Measurements from ENCODE around the gene DPM3.
A peak's percentile ranks its signal among the peaks of the same experiment; 100 is the strongest.

DPM3 gene

DNA sequence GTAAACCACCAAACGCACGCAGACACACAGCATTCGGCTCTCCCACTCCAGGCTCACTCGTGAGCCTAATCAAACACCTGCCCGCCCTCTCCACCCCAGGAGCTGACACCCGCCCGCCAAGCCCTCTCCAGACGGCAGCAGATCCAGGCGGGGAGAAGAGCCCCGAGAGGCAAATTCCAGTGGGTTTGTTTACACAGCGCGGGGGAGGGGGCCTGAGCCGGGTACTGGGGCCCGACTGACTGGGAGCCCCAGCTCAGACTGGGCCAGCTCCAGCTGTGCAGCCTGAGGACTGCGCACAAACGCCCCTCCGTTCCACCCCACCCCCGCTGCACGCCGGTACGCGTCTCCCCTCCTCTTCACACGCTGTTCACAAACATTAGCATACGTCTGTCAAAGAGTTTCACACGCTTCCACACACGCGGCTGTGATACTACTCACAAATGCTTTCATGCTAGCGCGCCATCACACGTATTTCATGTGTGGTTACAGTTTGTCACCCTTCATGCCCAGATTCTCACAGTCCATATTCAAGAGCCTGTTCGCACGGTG, 13.7 kb downstream of the DPM3 start:
- peak overlapping the region; percentile 73 for H3K27ac ChIP-seq (ENCODE audit: extremely low read depth, low read depth, low read length)
- TF ChIP-seq ZNF211 (tag by site-specific recombination; IDR thresholded peaks at IDR 0.05; ENCODE audit: low read depth) (no peak), ZNF24 (tag by site-specific recombination; IDR thresholded peaks at IDR 0.05) (peak; percentile 72), ZBTB17 (tag by site-specific recombination; IDR thresholded peaks at IDR 0.05) (peak; percentile 99), ZNF707 (tag by site-specific recombination; IDR thresholded peaks at IDR 0.05) (no peak), ZNF571 (tag by site-specific recombination; IDR thresholded peaks at IDR 0.05) (no peak), REPIN1 (tag by site-specific recombination; IDR thresholded peaks at IDR 0.05; ENCODE audit: low read depth) (0 out of 2 replicates have a peak, but pooled peaks have one; percentile 13), SP7 (tag by site-specific recombination; IDR thresholded peaks at IDR 0.05) (peak; percentile 87), KLF9 (tag by site-specific recombination; IDR thresholded peaks at IDR 0.05; ENCODE audit: low read depth) (peak; percentile 54), SP2 (tag by site-specific recombination; IDR thresholded peaks at IDR 0.05) (peak; percentile 52), ZBTB20 (tag by site-specific recombination; IDR thresholded peaks at IDR 0.05) (peak; percentile 77), EGR2 (tag by site-specific recombination; IDR thresholded peaks at IDR 0.05; ENCODE audit: low read depth) (peak; percentile 96), ZNF837 (tag by site-specific recombination; IDR thresholded peaks at IDR 0.05) (0 out of 2 replicates have a peak, but pooled peaks have one; percentile 43), ZNF558 (tag by site-specific recombination; IDR thresholded peaks at IDR 0.05) (no peak), ZNF76 (tag by site-specific recombination; IDR thresholded peaks at IDR 0.05; ENCODE audit: borderline replicate concordance, low read depth) (peak; percentile 8; the same call in 1 of the 2 replicates), ZNF48 (tag by site-specific recombination; IDR thresholded peaks at IDR 0.05) (no peak), YY2 (tag by site-specific recombination; IDR thresholded peaks at IDR 0.05) (no peak), ZNF561 (tag by site-specific recombination; IDR thresholded peaks at IDR 0.05; ENCODE audit: borderline replicate concordance) (0 out of 2 replicates have a peak, but pooled peaks have one; percentile 25), ZNF529 (tag by site-specific recombination; IDR thresholded peaks at IDR 0.05; ENCODE audit: insufficient replicate concordance) (no peak), ZNF19 (tag by site-specific recombination; IDR thresholded peaks at IDR 0.05; ENCODE audit: low read depth) (no peak), ZNF302 (tag by site-specific recombination; IDR thresholded peaks at IDR 0.05; ENCODE audit: low read depth) (no peak), PRDM1 (tag by site-specific recombination; IDR thresholded peaks at IDR 0.05) (no peak), ZIC2 (tag by site-specific recombination; IDR thresholded peaks at IDR 0.05) (peak; percentile 98), ZNF776 (tag by site-specific recombination; IDR thresholded peaks at IDR 0.05; ENCODE audit: borderline replicate concordance) (no peak)
- TF ChIP-seq, protein P1, sequence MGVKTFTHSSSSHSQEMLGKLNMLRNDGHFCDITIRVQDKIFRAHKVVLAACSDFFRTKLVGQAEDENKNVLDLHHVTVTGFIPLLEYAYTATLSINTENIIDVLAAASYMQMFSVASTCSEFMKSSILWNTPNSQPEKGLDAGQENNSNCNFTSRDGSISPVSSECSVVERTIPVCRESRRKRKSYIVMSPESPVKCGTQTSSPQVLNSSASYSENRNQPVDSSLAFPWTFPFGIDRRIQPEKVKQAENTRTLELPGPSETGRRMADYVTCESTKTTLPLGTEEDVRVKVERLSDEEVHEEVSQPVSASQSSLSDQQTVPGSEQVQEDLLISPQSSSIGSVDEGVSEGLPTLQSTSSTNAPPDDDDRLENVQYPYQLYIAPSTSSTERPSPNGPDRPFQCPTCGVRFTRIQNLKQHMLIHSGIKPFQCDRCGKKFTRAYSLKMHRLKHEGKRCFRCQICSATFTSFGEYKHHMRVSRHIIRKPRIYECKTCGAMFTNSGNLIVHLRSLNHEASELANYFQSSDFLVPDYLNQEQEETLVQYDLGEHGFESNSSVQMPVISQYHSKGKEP (tag by site-specific recombination; IDR thresholded peaks at IDR 0.05), result no peak
- TF ChIP-seq, protein P2, sequence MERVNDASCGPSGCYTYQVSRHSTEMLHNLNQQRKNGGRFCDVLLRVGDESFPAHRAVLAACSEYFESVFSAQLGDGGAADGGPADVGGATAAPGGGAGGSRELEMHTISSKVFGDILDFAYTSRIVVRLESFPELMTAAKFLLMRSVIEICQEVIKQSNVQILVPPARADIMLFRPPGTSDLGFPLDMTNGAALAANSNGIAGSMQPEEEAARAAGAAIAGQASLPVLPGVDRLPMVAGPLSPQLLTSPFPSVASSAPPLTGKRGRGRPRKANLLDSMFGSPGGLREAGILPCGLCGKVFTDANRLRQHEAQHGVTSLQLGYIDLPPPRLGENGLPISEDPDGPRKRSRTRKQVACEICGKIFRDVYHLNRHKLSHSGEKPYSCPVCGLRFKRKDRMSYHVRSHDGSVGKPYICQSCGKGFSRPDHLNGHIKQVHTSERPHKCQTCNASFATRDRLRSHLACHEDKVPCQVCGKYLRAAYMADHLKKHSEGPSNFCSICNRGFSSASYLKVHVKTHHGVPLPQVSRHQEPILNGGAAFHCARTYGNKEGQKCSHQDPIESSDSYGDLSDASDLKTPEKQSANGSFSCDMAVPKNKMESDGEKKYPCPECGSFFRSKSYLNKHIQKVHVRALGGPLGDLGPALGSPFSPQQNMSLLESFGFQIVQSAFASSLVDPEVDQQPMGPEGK (tag by site-specific recombination; IDR thresholded peaks at IDR 0.05), result peak; percentile 80
- TF ChIP-seq, protein P3, sequence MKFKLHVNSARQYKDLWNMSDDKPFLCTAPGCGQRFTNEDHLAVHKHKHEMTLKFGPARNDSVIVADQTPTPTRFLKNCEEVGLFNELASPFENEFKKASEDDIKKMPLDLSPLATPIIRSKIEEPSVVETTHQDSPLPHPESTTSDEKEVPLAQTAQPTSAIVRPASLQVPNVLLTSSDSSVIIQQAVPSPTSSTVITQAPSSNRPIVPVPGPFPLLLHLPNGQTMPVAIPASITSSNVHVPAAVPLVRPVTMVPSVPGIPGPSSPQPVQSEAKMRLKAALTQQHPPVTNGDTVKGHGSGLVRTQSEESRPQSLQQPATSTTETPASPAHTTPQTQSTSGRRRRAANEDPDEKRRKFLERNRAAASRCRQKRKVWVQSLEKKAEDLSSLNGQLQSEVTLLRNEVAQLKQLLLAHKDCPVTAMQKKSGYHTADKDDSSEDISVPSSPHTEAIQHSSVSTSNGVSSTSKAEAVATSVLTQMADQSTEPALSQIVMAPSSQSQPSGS (tag by site-specific recombination; IDR thresholded peaks at IDR 0.05; ENCODE audit: low read depth), result no peak
- TF ChIP-seq, protein P4, sequence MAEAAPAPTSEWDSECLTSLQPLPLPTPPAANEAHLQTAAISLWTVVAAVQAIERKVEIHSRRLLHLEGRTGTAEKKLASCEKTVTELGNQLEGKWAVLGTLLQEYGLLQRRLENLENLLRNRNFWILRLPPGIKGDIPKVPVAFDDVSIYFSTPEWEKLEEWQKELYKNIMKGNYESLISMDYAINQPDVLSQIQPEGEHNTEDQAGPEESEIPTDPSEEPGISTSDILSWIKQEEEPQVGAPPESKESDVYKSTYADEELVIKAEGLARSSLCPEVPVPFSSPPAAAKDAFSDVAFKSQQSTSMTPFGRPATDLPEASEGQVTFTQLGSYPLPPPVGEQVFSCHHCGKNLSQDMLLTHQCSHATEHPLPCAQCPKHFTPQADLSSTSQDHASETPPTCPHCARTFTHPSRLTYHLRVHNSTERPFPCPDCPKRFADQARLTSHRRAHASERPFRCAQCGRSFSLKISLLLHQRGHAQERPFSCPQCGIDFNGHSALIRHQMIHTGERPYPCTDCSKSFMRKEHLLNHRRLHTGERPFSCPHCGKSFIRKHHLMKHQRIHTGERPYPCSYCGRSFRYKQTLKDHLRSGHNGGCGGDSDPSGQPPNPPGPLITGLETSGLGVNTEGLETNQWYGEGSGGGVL (tag by site-specific recombination; IDR thresholded peaks at IDR 0.05), result peak; percentile 94
- TF ChIP-seq, protein P5, sequence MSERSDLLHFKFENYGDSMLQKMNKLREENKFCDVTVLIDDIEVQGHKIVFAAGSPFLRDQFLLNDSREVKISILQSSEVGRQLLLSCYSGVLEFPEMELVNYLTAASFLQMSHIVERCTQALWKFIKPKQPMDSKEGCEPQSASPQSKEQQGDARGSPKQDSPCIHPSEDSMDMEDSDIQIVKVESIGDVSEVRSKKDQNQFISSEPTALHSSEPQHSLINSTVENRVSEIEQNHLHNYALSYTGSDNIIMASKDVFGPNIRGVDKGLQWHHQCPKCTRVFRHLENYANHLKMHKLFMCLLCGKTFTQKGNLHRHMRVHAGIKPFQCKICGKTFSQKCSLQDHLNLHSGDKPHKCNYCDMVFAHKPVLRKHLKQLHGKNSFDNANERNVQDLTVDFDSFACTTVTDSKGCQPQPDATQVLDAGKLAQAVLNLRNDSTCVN (tag by site-specific recombination; optimal IDR thresholded peaks at IDR 0.05), result no peak
- TF ChIP-seq, protein P6, sequence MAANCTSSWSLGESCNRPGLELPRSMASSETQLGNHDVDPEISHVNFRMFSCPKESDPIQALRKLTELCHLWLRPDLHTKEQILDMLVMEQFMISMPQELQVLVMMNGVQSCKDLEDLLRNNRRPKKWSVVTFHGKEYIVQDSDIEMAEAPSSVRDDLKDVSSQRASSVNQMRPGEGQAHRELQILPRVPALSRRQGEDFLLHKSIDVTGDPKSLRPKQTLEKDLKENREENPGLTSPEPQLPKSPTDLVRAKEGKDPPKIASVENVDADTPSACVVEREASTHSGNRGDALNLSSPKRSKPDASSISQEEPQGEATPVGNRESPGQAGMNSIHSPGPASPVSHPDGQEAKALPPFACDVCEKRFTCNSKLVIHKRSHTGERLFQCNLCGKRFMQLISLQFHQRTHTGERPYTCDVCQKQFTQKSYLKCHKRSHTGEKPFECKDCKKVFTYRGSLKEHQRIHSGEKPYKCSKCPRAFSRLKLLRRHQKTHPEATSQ (tag by site-specific recombination; IDR thresholded peaks at IDR 0.05), result no peak

More for the DNA sequence above, 13.7 kb downstream of the DPM3 start:
- peaks cover 21% of the 10 kb centered on the region for H3K4me1 ChIP-seq (ENCODE audit: control insufficient read depth, insufficient read depth, low read length)
- H3K4me3 ChIP-seq (ENCODE audit: low read depth, low read length), result peak overlapping the region; percentile 62
- CTCF ChIA-PET, result interaction anchor here (1.4 to 2.6 kb wide), 4 partner anchors 32 to 46 kb away, joined by 5 to 17 read pairs (median 6); partner anchors contain the start of gene KRTCAP2
- H3K36me3 ChIP-seq (ENCODE audit: control insufficient read depth in 2 of 2, insufficient read depth in 1 of 2, low read length in 2 of 2), result peaks cover 0 to 10% of the 10 kb centered on the region in 2 experiments; a peak in 1 of 3 replicates
- POLR2A ChIA-PET, result interaction anchor here (0.7 to 2.9 kb wide), 6 partner anchors 8 to 46 kb away, joined by 3 to 9 read pairs (median 6); partner anchors contain the start of genes KRTCAP2 and SLC50A1
- H3K9me3 ChIP-seq (ENCODE audit: control insufficient read depth, insufficient read depth, low read depth, low read length), result no peaks in the 10 kb centered on the region
